ENCODE results near the gene HJURP.

Gene HJURP

DNA sequence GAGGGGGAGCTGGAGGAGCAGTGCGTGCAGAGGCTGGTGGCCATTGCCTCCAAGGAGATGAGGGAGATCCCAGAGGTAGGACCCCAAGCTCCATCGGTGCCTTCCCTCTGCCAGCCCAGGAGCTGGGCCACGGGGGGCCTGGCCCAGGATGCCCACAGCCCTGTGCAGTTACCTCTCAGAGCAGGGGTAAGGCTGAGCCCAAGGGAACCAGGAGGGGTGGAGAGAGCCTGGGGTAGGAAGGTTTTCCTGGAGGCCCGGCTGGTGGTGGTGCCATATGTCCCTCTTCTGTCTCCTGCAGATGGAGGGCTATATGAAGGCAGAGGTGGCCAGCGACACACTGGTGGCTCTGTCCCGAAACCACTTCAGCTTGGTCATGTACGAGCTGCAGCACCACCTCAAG, 64.8 kb downstream of the HJURP start:
- DNase-seq, result no peak
